ENCODE measurements around the gene NUP210L. TPM values are rescaled to one million over a fixed set of nuclear protein-coding genes. Genes with fewer than 3 reads are reported as not detected.

Gene NUP210L
- total and polyA plus RNA-seq, 2 donors (not counting 3 experiments of a cell fraction or from before 2014, with no cell fraction given): 0.01 to 0.07 TPM

GRCh38 chr1:154155251-154155650 is 378 bp upstream of the NUP210L start:
- DNase-seq (ENCODE audit: low read depth, low spot score): peak; percentile 94
- Histone ChIP-seq H4K20me1 (replicated peaks; ENCODE audit: control insufficient read depth, extremely low read depth, insufficient read depth, low read length) (no peaks in the 10 kb centered on the region), H3K36me3 (ENCODE audit: control insufficient read depth in 2 of 2, extremely low read depth in 1 of 2, insufficient read depth in 2 of 2, low read length in 2 of 2) (peaks cover 8 to 19% of the 10 kb centered on the region in 2 experiments), H3K4me2 (ENCODE audit: insufficient read depth, low read length) (peak overlapping the region; percentile 27), H3K9me3 (replicated peaks; ENCODE audit: control insufficient read depth, insufficient read depth, low read length) (no peaks in the 10 kb centered on the region), H3K27ac (ENCODE audit: insufficient read depth, low read depth, low read length) (peak overlapping the region; percentile 76), H3K9ac (replicated peaks; ENCODE audit: extremely low read depth, insufficient read depth, low read length) (peak overlapping the region; percentile 58), H3K4me3 (replicated peaks in 1 of 3; ENCODE audit: insufficient read depth in 1 of 3, low read depth in 1 of 3, low read length in 3 of 3) (no peak overlapping the region), H2AFZ (ENCODE audit: low read depth, low read length) (no peak overlapping the region), H3K9me1 (replicated peaks; ENCODE audit: control insufficient read depth, extremely low read depth, insufficient read depth, low read length) (no peaks in the 10 kb centered on the region), H3K79me2 (ENCODE audit: control insufficient read depth, insufficient read depth, low read length) (peaks cover 21% of the 10 kb centered on the region), H3K4me1 (ENCODE audit: control insufficient read depth, extremely low read depth, insufficient read depth, low read length) (peaks cover 25% of the 10 kb centered on the region), H3K27me3 (ENCODE audit: control insufficient read depth in 2 of 2, insufficient read depth in 2 of 2, low read length in 2 of 2) (no peaks in the 10 kb centered on the region)
- ChIA-PET CTCF (interaction anchor here (0.7 to 1.5 kb wide), 5 partner anchors 9 to 180 kb away, joined by 3 to 5 read pairs (median 4); no protein-coding TSS in a partner anchor), POLR2A (interaction anchor here (0.6 to 1.0 kb wide), 2 partner anchors 15 to 21 kb away, joined by 3 to 5 read pairs; no protein-coding TSS in a partner anchor)
- BruUV-seq (replicated peaks): no TSS peak
- intact Hi-C loops (cut with micrococcal nuclease): loop anchor here (10.0 kb wide), 1 partner anchor 160 kb away; the partner anchor contains the start of gene RPS27
- dilution Hi-C loops (cut with MboI; ENCODE audit: extremely low pct_ligation_motif_present, low sequenced_read_pairs): no loop called here
- peak; percentile 79 for FAIRE-seq
- TF ChIP-seq POLR2AphosphoS5 (IDR thresholded peaks at IDR 0.05; ENCODE audit: insufficient read depth, low read depth, low read length): peak; percentile 58
- TF ChIP-seq MYC (IDR thresholded peaks at IDR 0.05; ENCODE audit: low read depth, low read length): no peak
- TF ChIP-seq FOS (IDR thresholded peaks at IDR 0.05; ENCODE audit: borderline replicate concordance, insufficient read depth, low read length): no peak
- no peak for TF ChIP-seq GATA2 (IDR thresholded peaks at IDR 0.05; ENCODE audit: insufficient read depth, insufficient read length, low read depth, low read length)

- peaks cover 10% of the 10 kb centered on the region for H3K79me2 ChIP-seq (ENCODE audit: control insufficient read depth, insufficient read depth, low read length)
- no peaks in the 10 kb centered on the region for H3K9me3 ChIP-seq (replicated peaks; ENCODE audit: control insufficient read depth, insufficient read depth, low read length)
- H3K27me3 ChIP-seq (ENCODE audit: control insufficient read depth in 2 of 2, insufficient read depth in 2 of 2, low read length in 2 of 2): no peaks in the 10 kb centered on the region
- H2AFZ ChIP-seq (ENCODE audit: low read depth, low read length): no peak overlapping the region
- POLR2A ChIA-PET: no interaction called here
- FAIRE-seq (no peak), DNase-seq (ENCODE audit: low read depth, low spot score) (no peak)
- TF ChIP-seq FOS (IDR thresholded peaks at IDR 0.05; ENCODE audit: borderline replicate concordance, insufficient read depth, low read length) (no peak), GATA2 (IDR thresholded peaks at IDR 0.05; ENCODE audit: insufficient read depth, insufficient read length, low read depth, low read length) (no peak), POLR2AphosphoS5 (IDR thresholded peaks at IDR 0.05; ENCODE audit: insufficient read depth, low read depth, low read length) (no peak), JUN (IDR thresholded peaks at IDR 0.05; ENCODE audit: borderline replicate concordance, insufficient read depth, insufficient read length, low read depth) (no peak), MYC (IDR thresholded peaks at IDR 0.05; ENCODE audit: low read depth, low read length) (no peak), POLR2A (IDR thresholded peaks at IDR 0.05; ENCODE audit: low read depth, low read length) (no peak), EZH2 (IDR thresholded peaks at IDR 0.05; ENCODE audit: borderline replicate concordance, low read depth, low read length, severe bottlenecking) (no peak)
- TF ChIP-seq, protein P1, sequence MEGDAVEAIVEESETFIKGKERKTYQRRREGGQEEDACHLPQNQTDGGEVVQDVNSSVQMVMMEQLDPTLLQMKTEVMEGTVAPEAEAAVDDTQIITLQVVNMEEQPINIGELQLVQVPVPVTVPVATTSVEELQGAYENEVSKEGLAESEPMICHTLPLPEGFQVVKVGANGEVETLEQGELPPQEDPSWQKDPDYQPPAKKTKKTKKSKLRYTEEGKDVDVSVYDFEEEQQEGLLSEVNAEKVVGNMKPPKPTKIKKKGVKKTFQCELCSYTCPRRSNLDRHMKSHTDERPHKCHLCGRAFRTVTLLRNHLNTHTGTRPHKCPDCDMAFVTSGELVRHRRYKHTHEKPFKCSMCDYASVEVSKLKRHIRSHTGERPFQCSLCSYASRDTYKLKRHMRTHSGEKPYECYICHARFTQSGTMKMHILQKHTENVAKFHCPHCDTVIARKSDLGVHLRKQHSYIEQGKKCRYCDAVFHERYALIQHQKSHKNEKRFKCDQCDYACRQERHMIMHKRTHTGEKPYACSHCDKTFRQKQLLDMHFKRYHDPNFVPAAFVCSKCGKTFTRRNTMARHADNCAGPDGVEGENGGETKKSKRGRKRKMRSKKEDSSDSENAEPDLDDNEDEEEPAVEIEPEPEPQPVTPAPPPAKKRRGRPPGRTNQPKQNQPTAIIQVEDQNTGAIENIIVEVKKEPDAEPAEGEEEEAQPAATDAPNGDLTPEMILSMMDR (IDR thresholded peaks at IDR 0.05; ENCODE audit: extremely low read depth in 1 of 2, insufficient read depth in 1 of 2, low read depth in 1 of 2, low read length in 2 of 2): no peak
- TF ChIP-seq, protein P2, sequence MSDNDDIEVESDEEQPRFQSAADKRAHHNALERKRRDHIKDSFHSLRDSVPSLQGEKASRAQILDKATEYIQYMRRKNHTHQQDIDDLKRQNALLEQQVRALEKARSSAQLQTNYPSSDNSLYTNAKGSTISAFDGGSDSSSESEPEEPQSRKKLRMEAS (IDR thresholded peaks at IDR 0.05; ENCODE audit: insufficient read depth, insufficient read length): no peak
- no peaks in the 10 kb centered on the region for H4K20me1 ChIP-seq (replicated peaks; ENCODE audit: control insufficient read depth, extremely low read depth, insufficient read depth, low read length)
- peaks cover 6 to 12% of the 10 kb centered on the region in 2 experiments for H3K36me3 ChIP-seq (ENCODE audit: control insufficient read depth in 2 of 2, extremely low read depth in 1 of 2, insufficient read depth in 2 of 2, low read length in 2 of 2)
- peaks cover 25% of the 10 kb centered on the region for H3K4me1 ChIP-seq (ENCODE audit: control insufficient read depth, extremely low read depth, insufficient read depth, low read length)
- no peak overlapping the region for H3K9ac ChIP-seq (replicated peaks; ENCODE audit: extremely low read depth, insufficient read depth, low read length)
- dilution Hi-C loops (cut with MboI; ENCODE audit: extremely low pct_ligation_motif_present, low sequenced_read_pairs): no loop called here
- peak overlapping the region; percentile 76 for H3K27ac ChIP-seq (ENCODE audit: insufficient read depth, low read depth, low read length)
- no TSS peak for BruUV-seq (replicated peaks)
- no peaks in the 10 kb centered on the region for H3K9me1 ChIP-seq (replicated peaks; ENCODE audit: control insufficient read depth, extremely low read depth, insufficient read depth, low read length)
- H3K4me2 ChIP-seq (ENCODE audit: insufficient read depth, low read length): no peak overlapping the region
- H3K4me3 ChIP-seq (replicated peaks in 1 of 3; ENCODE audit: insufficient read depth in 1 of 3, low read depth in 1 of 3, low read length in 3 of 3): no peak overlapping the region
- intact Hi-C loops (cut with micrococcal nuclease): loop anchor here (10.0 kb wide), 1 partner anchor 159 kb away; the partner anchor contains the start of gene RPS27
- CTCF ChIA-PET: no interaction called here
Observed at GRCh38 chr1:154154053-154154452, 820 bp downstream of the NUP210L start.

Measured in endothelial cell of umbilical vein (primary cell).